Mucosa of gallbladder (tissue), 1 donor: ENCODE measurements around the gene FANCI. TPM values are rescaled to one million over a fixed set of nuclear protein-coding genes. Genes with fewer than 3 reads are reported as not detected.
"Not testable (repeated sequence)": the region's sequence is repeated elsewhere in the genome, so short reads cannot be mapped to it uniquely, and the experiment has no call there.

Experiments
- DNase-seq: peaks from one replicate; pipeline ENCODE4 v3.0.0-alpha.2; 2020; ENCODE audit warnings: low spot score
- total RNA-seq: library from RNA; stranded (reverse); gene quantifications from one replicate; pipeline ENCODE4 v1.2.1, GENCODE V29; 2021
- donor health status: DM: no; HTN: no; CAD: no.

Gene FANCI
- total RNA-seq, 1 donor from 2014 or later, result 6.2 TPM

DNA sequence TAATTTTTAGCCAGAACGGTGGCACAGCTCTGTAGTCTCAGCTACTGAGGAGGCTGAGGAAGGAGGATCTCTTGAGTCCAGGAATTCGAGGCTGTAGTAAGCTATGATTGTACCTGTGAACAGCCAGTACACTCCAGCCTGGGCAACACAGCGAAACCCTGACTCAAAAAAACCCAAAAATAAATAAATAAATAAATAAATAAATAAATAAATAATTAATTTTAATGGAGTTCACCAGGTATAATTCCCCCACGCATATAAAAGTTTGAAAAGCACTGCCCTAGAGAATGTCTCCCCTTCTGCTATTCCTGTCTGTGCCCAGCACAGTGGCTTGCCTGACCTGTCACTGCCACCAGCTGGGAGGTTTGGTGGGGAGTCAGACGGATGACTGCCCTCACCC is 18.2 kb upstream of the FANCI start:
- no peak for DNase-seq

- no peak for DNase-seq
These were observed 17.2 kb upstream of the FANCI start for GRCh38 chr15:89226359-89227221.

DNA sequence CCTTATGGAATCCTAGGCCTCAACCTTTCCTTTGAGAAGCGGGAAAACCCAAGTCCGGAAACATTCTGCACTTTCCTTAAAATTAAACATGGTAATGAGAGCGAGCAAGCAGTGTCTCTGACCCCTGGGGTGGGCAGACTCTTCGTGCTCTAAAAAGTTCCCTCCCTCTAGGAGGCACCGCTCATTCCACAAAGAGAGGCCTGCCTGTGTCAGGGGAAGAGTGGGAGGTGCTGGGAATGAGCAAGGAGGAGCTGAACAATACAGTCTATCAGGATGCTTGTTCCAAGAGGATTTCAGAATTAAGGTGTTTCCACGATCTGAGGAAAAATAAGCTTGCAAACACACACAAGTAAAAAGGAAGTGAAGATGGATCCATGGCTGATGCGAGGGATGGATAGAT is 16.4 kb upstream of the FANCI start:
- DNase-seq, result no peak

DNA sequence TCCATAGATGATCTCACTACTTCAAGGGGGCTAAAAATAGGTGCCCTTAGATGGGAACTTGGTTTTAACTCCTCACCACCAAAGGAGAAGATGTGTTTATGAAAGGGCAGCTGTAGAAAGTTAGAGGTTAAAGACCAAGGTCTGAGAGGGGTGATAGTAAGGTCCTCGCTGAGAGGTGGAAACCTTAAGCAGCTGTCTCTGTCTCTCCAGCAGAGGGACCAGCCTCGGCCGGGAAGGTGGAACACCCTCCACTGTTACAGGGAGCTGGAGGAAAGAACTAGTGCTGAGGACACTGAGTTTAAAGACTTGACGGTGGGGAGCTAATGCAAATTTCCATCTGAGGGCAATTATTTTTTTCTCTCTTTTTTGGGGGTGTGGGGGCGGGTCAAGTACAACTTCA is 13.5 kb upstream of the FANCI start:
- no peak for DNase-seq

DNA sequence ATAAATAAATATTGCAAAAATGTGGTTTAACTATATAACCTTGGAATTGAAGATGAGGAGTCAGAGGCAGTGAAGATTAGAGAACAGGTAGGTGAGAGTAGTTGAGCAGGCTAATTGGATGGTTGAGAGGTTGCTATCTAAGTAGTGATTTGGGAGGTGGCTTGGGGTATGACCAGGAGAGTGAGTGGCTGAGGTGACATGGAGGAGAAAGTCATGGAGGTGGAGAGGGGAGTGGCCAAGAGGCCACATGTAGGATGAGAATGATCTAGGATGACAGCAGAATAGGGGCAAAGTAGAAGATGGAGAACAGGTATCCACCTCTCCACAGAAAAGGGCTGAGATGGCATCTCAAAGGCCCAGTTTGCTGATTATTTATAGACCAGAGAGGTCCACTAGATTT is 11.9 kb upstream of the FANCI start:
- no peak for DNase-seq

DNA sequence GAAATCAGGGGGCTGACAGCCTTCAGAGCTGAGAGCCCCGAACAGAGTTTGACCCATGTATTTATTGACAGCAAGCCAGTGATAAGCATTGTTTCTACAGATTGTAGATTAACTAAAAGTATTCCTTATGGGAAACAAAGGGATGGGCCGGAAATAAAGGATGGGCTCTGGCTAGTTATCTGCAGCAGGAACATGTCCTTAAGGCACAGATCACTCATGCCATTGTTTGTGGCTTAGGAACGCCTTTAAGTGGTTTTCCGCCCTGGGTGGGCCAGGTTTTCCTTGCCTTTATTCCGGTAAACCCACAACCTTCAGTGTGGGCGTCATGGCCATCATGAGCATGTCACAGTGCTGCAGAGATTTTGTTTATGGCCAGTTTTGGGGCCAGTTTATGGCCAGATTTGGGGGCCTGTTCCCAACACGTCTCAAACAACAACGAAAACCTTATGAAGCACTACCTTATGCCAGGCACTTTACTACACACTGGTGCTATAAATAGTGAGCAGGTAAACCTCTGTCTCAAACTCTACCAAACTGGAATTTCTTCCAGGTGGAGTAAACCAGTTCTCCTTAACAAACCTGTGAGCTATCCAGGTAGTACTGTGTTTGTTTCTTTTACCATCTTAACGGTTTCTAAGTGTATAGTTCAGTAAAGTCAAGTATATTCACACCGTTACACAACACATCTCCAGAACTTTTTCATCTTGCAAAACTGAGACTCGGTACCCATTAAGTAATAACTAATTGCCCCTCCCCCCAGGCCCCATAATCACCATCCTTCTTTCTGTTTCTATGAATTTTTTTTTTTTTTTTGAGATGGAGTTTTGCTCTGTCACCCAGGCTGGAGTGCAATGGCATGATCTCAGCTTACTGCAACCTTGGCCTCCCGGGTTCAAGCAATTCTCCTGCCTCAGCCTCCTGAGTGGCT is 3.6 kb upstream of the FANCI start:
- DNase-seq, result not testable (repeated sequence)

GRCh38 chr15:89243046-89243690 is 611 bp upstream of the FANCI start:
- DNase-seq, result no peak

GRCh38 chr15:89244574-89244903 is 760 bp downstream of the FANCI start:
- DNase-seq, result no peak

- DNase-seq, result no peak
These were observed 3.7 kb downstream of the FANCI start for GRCh38 chr15:89247446-89247845.

GRCh38 chr15:89248584-89248983 is 4.8 kb downstream of the FANCI start:
- no peak for DNase-seq

- DNase-seq, result not testable (repeated sequence)
These were observed 6.4 kb downstream of the FANCI start for GRCh38 chr15:89250142-89250541.

- DNase-seq, result not testable (repeated sequence)
These were observed 33.5 kb downstream of the FANCI start for GRCh38 chr15:89277281-89277680.

DNA sequence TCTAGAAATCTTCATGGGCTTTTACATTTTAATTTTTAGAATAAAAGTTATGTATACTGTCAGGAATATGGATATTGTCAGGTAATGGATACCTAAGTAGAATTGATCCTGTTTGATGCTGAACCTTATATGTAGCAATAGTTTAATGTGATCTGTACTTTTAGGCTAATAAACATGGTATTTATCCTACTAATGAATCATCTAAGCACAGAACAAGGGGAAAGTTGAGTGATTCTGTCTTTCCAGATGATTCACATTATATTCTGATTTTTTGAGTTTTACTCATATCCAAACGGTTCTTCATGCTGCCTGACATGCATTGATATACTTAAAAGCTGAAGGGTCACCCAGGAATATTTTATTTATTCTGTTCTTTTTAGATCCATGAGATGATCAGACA is 34.5 kb downstream of the FANCI start:
- DNase-seq, result no peak

- no peak for DNase-seq
These were observed 38.9 kb downstream of the FANCI start for GRCh38 chr15:89282631-89283030.

DNA sequence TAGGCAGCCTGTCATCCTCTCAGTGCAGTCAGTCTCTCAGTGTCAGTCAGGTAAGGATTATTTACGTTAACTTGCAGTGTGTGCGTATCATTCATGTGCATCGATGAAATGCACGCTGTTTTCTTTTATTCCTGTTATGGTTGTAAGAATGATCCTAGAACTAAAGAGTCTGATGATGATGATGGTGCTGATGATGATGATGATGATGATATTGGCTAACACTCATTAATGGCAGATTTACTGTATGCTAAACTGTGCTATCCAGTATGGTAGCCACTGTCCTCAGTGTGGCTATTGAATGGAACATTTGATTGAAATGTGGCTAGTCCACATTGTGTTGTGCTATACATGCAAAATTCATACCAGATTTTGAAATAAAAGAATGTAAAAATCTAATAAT is 39.4 kb downstream of the FANCI start:
- DNase-seq, result no peak

DNA sequence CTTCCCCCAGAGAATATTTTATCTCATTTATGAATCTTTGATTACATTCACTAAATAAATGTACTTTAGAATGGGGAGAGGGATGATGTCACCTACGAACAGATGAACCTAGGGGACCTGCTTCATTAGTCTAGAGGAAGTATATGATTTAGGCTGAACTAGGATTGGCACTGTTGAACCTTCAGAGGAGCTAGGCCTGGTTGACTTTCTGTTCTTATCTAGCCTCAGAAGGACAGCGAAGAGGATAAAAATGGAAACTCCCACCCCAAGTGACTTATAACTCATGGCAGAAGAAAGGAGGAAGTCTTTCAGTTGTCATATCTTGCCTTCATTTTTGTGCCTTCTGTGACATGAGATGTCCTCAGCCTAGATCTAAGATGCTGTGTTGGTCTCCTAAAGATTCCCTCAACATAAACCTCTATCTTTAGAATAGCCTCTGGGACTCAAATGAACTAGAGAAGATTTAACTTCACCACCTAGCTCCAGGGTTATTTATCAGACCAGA is 48.2 kb downstream of the FANCI start:
- DNase-seq, result no peak

DNA sequence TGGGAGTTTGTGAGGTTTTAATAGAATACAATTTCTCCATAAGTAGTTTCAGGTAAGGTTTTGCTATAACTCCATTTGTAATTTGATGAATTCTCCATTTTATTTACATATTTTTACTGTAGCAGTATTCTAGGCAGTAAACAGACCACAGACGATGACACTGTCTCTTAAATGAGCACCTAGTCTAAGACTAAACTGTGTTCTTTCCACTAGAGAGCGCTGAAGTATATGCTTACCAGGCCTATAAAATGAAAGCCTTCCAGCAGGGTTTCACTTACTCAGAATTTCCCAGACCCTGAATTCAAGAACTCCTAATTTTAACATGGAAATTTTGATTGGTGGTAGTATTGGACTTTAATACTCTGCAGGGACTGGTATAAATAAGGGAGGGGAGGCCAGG is 49.2 kb downstream of the FANCI start:
- no peak for DNase-seq

DNA sequence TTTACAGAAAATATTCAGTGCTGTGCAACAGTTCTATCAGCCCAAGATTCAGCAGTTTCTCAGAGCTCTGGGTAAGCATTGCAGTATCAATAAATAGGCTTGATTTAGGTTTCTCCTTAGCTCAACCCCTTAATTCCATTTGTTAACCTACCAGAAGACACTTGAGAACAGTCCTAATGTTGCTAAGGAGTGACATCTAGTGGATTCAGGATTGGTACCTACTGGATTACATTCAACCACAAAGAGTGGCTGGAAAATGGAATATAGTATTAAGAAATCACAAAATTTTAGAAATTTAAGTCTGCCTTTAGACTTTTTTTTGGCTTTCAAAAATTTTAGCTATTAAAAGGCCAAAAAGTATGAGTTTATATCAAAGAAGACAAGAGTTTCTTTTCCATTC is 56.1 kb downstream of the FANCI start:
- no peak for DNase-seq

- no peak for DNase-seq
These were observed 57.7 kb downstream of the FANCI start for GRCh38 chr15:89301304-89302089.

- DNase-seq, result no peak
These were observed 60.2 kb downstream of the FANCI start for GRCh38 chr15:89303986-89304385.

DNA sequence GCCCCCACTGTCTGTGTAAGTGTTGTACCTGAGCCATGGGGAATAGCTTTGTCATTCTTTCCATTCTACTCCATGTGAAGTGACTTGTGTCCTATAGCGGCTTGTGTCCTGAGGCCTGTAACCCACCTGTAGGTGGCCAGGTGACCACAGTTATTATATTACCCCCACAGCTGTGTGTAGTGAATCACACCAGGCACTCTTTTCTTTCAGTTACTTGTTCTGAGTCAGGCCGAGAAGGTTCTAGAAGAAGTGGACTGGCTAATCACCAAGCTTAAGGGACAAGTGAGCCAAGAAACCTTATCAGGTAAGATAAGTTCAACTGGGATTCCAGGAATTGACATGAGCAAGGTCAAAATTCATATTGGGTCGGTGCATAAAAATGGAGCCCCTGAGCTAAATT is 61.6 kb downstream of the FANCI start:
- DNase-seq, result no peak
